K562 (cell line): Measurements from ENCODE around the gene AP1M2. TPM values are rescaled to one million over a fixed set of nuclear protein-coding genes. Genes with fewer than 3 reads are reported as not detected.

Source experiments
- E2F6 ChIP-seq, 2 experiments: IDR thresholded peaks; 2 replicates each; pipeline ENCODE4 v1.6.1; 2011; ENCODE audit warnings: borderline replicate concordance in 1 of 2, control low read depth in 1 of 2, low read depth in 1 of 2, low read length in 1 of 2, mild to moderate bottlenecking in 1 of 2, mixed read lengths in 1 of 2, moderate library complexity in 1 of 2; ENCODE audit not compliant: insufficient read depth in 1 of 2, insufficient read length in 1 of 2, poor library complexity in 1 of 2, severe bottlenecking in 1 of 2; ENCODE audit errors: extremely low read depth in 1 of 2
- HIVEP1 ChIP-seq: fragments of 250-450 bp; sonication (Bioruptor Pico); IDR thresholded peaks from 2 replicates; pipeline ENCODE4 v1.4.0; 2020; ENCODE audit warnings: mild to moderate bottlenecking
- MNT ChIP-seq, 2 experiments: fragments of 450-650 bp; conservative IDR thresholded peaks; 2 replicates each; pipeline ENCODE4 v1.6.1; 2017; ENCODE audit warnings: mild to moderate bottlenecking in 2 of 2, moderate library complexity in 2 of 2
- RBBP5 ChIP-seq: fragments of 200-600 bp; sonication (generic); IDR thresholded peaks from 2 replicates; pipeline ENCODE4 v1.6.1; 2012; ENCODE audit warnings: borderline replicate concordance, mild to moderate bottlenecking, low read length, control low read depth, inconsistent platforms; ENCODE audit not compliant: insufficient read depth, poor library complexity, severe bottlenecking
- ZNF174 ChIP-seq: fragments of 250-450 bp; sonication (Bioruptor Pico); IDR thresholded peaks from 2 replicates; pipeline ENCODE4 v1.4.0; 2020; ENCODE audit warnings: mild to moderate bottlenecking
- ZNF780A ChIP-seq: fragments of 250-450 bp; sonication (Bioruptor Pico); IDR thresholded peaks from 2 replicates; pipeline ENCODE4 v1.5.0; 2021; ENCODE audit warnings: mild to moderate bottlenecking
- ZNF79 ChIP-seq: fragments of 250-450 bp; sonication (Bioruptor Pico); IDR thresholded peaks from 2 replicates; pipeline ENCODE4 v1.4.0; 2020; ENCODE audit warnings: low read depth, mild to moderate bottlenecking, moderate library complexity
- polyA plus RNA-seq, 8 experiments: library from polyadenylated mRNA; depleted of rRNA in 4 of 8; stranded (reverse) in 5 of 8; unstranded in 3 of 8; fragments of >200 nt; fragmentation: Nextera tagmentation in 2 of 8; fragmentation: Illumina TruSeq in 1 of 8; extraction: Ambion mirVana in 2 of 8; extraction: Trizol in 1 of 8; gene quantifications; 2 replicates each; pipeline versions ENCODE4 v1.2.1 to v1.2.3, GENCODE V29; 2011 to 2014; ENCODE audit warnings: inconsistent platforms in 1 of 8, missing spikeins in 1 of 8
- total RNA-seq, 7 experiments: library from RNA; depleted of rRNA in 6 of 7; stranded (reverse); fragments of >200 nt in 6 of 7; fragmentation: Illumina TruSeq in 2 of 7; extraction: Trizol in 2 of 7; gene quantifications; 2 replicates each; pipeline versions ENCODE4 v1.2.1 to v1.2.3, GENCODE V29; 2011 to 2021; ENCODE audit warnings: low replicate concordance in 1 of 7
- TF ChIP-seq, protein P1 (sequence below): sonication (generic); formaldehyde crosslinking; IDR thresholded peaks from 2 replicates; pipeline ENCODE4 v1.8.0; 2022; ENCODE audit warnings: mild to moderate bottlenecking, missing genetic modification reagents
- TF ChIP-seq, protein P2 (sequence below): fragments of 450-650 bp; formaldehyde crosslinking; IDR thresholded peaks from 2 replicates; pipeline ENCODE4 v1.4.0; 2022; ENCODE audit warnings: missing genetic modification characterization

Gene AP1M2
- total and polyA plus RNA-seq, 9 of the 15 experiments (the other 6 are each of a cell fraction or from before 2014, with no cell fraction given) = 0.33 to 1.4 (median 0.89) TPM; not detected in 1

- TF ChIP-seq E2F6 (IDR thresholded peaks at IDR 0.05; ENCODE audit: borderline replicate concordance in 1 of 2, extremely low read depth in 1 of 2, insufficient read depth in 1 of 2, insufficient read length in 1 of 2, low read depth in 1 of 2, low read length in 1 of 2, poor library complexity in 1 of 2, severe bottlenecking in 1 of 2) (peak in 1 of 2 experiments; percentile 57), ZNF79 (CRISPR knock-in tag) (no peak), ZNF780A (CRISPR knock-in tag) (no peak), MNT (conservative IDR thresholded peaks at IDR 0.05) (peak; percentile 76 to 81), HIVEP1 (CRISPR knock-in tag) (no peak), ZNF174 (no peak), RBBP5 (no peak)
- TF ChIP-seq, protein P1, sequence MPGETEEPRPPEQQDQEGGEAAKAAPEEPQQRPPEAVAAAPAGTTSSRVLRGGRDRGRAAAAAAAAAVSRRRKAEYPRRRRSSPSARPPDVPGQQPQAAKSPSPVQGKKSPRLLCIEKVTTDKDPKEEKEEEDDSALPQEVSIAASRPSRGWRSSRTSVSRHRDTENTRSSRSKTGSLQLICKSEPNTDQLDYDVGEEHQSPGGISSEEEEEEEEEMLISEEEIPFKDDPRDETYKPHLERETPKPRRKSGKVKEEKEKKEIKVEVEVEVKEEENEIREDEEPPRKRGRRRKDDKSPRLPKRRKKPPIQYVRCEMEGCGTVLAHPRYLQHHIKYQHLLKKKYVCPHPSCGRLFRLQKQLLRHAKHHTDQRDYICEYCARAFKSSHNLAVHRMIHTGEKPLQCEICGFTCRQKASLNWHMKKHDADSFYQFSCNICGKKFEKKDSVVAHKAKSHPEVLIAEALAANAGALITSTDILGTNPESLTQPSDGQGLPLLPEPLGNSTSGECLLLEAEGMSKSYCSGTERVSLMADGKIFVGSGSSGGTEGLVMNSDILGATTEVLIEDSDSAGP (CRISPR knock-in tag) = no peak
- TF ChIP-seq, protein P2, sequence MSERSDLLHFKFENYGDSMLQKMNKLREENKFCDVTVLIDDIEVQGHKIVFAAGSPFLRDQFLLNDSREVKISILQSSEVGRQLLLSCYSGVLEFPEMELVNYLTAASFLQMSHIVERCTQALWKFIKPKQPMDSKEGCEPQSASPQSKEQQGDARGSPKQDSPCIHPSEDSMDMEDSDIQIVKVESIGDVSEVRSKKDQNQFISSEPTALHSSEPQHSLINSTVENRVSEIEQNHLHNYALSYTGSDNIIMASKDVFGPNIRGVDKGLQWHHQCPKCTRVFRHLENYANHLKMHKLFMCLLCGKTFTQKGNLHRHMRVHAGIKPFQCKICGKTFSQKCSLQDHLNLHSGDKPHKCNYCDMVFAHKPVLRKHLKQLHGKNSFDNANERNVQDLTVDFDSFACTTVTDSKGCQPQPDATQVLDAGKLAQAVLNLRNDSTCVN (CRISPR knock-in tag) = peak; percentile 65; the same call in 1 of the 2 replicates
These were observed 22.0 kb downstream of the AP1M2 start (continued) for GRCh38 chr19:10565028-10565566.
